Measurements from ENCODE around the gene GCHFR. TPM values are rescaled to one million over a fixed set of nuclear protein-coding genes. Genes with fewer than 3 reads are reported as not detected.

GCHFR gene
- total RNA-seq, 1 donor from 2014 or later: 4.6 TPM

GRCh38 chr15:40739047-40739446, 24.8 kb upstream of the GCHFR start:
- Mint-ChIP-seq H3K4me1 (ENCODE audit: unreplicated experiment) (peaks cover 11% of the 10 kb centered on the region), H3K9me3 (ENCODE audit: unreplicated experiment) (no peaks in the 10 kb centered on the region), H3K27me3 (ENCODE audit: unreplicated experiment) (no peaks in the 10 kb centered on the region), H3K4me3 (ENCODE audit: unreplicated experiment) (no peak overlapping the region), H3K27ac (ENCODE audit: unreplicated experiment) (no peak overlapping the region), H3K36me3 (ENCODE audit: low read depth, unreplicated experiment) (peaks cover 18% of the 10 kb centered on the region)
- DNase-seq (ENCODE audit: low spot score): no peak
- TF ChIP-seq, protein P1, sequence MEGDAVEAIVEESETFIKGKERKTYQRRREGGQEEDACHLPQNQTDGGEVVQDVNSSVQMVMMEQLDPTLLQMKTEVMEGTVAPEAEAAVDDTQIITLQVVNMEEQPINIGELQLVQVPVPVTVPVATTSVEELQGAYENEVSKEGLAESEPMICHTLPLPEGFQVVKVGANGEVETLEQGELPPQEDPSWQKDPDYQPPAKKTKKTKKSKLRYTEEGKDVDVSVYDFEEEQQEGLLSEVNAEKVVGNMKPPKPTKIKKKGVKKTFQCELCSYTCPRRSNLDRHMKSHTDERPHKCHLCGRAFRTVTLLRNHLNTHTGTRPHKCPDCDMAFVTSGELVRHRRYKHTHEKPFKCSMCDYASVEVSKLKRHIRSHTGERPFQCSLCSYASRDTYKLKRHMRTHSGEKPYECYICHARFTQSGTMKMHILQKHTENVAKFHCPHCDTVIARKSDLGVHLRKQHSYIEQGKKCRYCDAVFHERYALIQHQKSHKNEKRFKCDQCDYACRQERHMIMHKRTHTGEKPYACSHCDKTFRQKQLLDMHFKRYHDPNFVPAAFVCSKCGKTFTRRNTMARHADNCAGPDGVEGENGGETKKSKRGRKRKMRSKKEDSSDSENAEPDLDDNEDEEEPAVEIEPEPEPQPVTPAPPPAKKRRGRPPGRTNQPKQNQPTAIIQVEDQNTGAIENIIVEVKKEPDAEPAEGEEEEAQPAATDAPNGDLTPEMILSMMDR (IDR thresholded peaks at IDR 0.05; ENCODE audit: unreplicated experiment): no peak

DNA sequence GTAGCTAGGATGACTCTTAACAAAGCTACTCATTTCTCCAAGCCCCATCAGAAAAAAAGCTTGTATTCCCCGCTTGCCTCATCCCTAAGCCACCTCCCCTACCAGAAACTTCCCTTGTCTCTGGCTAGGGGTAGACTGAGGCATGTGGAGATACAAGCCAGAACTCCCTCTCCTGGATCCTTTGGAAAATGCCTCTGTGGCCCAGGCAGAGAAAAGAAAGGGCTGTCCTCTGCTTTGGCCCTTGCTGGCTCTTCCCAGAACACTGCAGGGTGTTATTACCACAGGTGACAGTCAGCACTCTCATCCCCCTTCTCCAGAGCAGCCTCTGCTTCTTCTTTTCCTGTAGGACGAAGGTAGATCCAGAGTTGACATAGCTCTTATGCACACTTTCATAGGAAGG, 24.0 kb upstream of the GCHFR start:
- Mint-ChIP-seq H3K27ac (ENCODE audit: unreplicated experiment) (no peak overlapping the region), H3K27me3 (ENCODE audit: unreplicated experiment) (no peaks in the 10 kb centered on the region), H3K9me3 (ENCODE audit: unreplicated experiment) (no peaks in the 10 kb centered on the region), H3K4me1 (ENCODE audit: unreplicated experiment) (peaks cover 11% of the 10 kb centered on the region), H3K36me3 (ENCODE audit: low read depth, unreplicated experiment) (peaks cover 18% of the 10 kb centered on the region), H3K4me3 (ENCODE audit: unreplicated experiment) (no peak overlapping the region)
- TF ChIP-seq, protein P1 (IDR thresholded peaks at IDR 0.05; ENCODE audit: unreplicated experiment): no peak
- DNase-seq (ENCODE audit: low spot score): no peak

DNA sequence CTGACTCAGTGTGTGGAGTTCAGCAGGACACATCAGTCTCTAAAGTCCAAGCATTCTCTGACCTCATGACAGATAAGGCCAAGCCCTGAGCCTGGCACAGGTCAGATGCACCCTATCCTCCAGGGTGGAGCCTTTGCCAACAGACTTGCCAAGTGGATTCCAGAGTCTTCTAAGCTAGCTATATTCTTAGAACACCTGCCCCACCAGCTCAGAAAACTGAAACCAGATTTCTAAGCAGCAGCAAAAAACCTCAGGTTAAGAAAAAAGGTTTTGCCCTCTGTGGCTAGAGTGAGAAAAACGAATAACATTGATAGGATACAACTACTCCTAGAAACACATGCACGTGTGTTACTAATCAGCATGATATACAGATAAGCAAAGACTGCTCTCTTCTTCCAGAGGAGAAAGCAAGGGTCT, 20.4 kb upstream of the GCHFR start:
- H3K27ac Mint-ChIP-seq (ENCODE audit: unreplicated experiment): no peak overlapping the region
- H3K9me3 Mint-ChIP-seq (ENCODE audit: unreplicated experiment): no peaks in the 10 kb centered on the region
- DNase-seq (ENCODE audit: low spot score): no peak
- H3K27me3 Mint-ChIP-seq (ENCODE audit: unreplicated experiment): peaks cover 3% of the 10 kb centered on the region
- TF ChIP-seq, protein P1 (IDR thresholded peaks at IDR 0.05; ENCODE audit: unreplicated experiment): no peak
- no peak overlapping the region for H3K4me3 Mint-ChIP-seq (ENCODE audit: unreplicated experiment)
- H3K36me3 Mint-ChIP-seq (ENCODE audit: low read depth, unreplicated experiment): peaks cover 29% of the 10 kb centered on the region
- H3K4me1 Mint-ChIP-seq (ENCODE audit: unreplicated experiment): peaks cover 6% of the 10 kb centered on the region

DNA sequence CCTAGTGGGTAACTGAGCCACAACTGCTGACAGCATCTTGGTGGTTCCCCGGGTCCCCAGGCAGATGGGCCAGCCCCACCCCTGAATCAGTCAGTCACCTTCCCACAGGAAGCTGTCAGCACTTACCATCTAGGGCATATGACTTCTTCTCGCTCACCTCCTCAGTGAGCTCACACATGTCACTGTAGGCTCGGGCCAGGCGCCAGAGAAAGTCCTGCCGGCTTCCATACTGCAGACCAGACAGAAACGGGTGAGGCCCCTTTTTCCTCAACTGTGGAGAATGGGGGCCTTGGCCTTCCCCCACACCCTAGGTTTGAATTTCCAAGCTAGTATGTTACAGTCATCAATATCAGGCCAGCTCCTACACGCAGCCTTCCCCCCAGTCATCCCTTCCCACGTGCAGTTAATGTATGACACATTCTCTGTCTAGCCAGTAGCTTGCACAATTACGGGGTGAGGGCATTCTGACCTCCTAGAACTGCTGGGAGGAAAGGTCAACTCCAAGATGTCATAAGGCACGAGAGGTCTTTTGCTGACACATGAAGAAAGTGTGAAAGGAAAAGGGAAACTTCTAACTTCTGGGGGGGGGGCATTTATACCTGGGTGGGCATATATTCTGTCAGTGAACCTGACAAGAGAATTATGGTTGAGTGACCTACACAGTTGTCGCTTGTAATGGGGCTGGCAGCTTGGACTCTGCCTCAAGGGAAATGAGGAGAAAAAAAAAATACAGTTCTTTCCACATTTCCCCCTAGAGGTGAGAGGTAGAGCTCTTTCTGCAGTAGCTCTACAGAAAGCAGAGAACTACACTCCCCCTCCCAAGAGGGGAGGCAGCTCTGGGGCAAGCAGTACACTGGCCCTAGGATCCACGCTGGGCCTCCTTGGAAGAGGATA, 19.7 kb upstream of the GCHFR start:
- Mint-ChIP-seq H3K4me3 (ENCODE audit: unreplicated experiment) (no peak overlapping the region), H3K4me1 (ENCODE audit: unreplicated experiment) (peaks cover 5% of the 10 kb centered on the region)

DNA sequence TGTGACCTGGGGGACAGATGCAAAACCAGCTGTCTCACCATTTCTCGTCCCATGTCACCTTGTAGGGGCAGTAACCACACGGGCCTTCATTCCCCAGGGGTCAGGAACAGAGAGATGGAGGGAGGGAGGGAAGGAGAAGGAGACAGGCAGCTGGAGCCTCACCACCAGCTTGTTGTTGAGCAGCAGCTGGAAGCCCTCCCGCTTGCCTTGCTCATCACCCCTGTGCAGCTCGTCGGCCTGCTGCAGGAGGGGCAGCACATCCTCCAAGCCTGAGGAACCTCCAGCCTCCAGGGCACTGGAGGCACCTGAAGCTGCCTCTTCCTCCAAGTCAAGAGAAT, 19.1 kb upstream of the GCHFR start:
- Mint-ChIP-seq H3K36me3 (ENCODE audit: low read depth, unreplicated experiment) (peaks cover 22% of the 10 kb centered on the region), H3K27ac (ENCODE audit: unreplicated experiment) (no peak overlapping the region), H3K9me3 (ENCODE audit: unreplicated experiment) (no peaks in the 10 kb centered on the region), H3K27me3 (ENCODE audit: unreplicated experiment) (peaks cover 3% of the 10 kb centered on the region), H3K4me1 (ENCODE audit: unreplicated experiment) (peaks cover 2% of the 10 kb centered on the region), H3K4me3 (ENCODE audit: unreplicated experiment) (no peak overlapping the region)
- TF ChIP-seq, protein P1 (IDR thresholded peaks at IDR 0.05; ENCODE audit: unreplicated experiment): no peak
- DNase-seq (ENCODE audit: low spot score): no peak

More for the DNA sequence above, 19.7 kb upstream of the GCHFR start:
- H3K27me3 Mint-ChIP-seq (ENCODE audit: unreplicated experiment): peaks cover 3% of the 10 kb centered on the region
- H3K36me3 Mint-ChIP-seq (ENCODE audit: low read depth, unreplicated experiment): peaks cover 23% of the 10 kb centered on the region
- H3K9me3 Mint-ChIP-seq (ENCODE audit: unreplicated experiment): no peaks in the 10 kb centered on the region
- H3K27ac Mint-ChIP-seq (ENCODE audit: unreplicated experiment): no peak overlapping the region
- no peak for DNase-seq (ENCODE audit: low spot score)
- TF ChIP-seq, protein P1 (IDR thresholded peaks at IDR 0.05; ENCODE audit: unreplicated experiment): no peak
